ENCODE results near the gene CTAGE9. TPM values are rescaled to one million over a fixed set of nuclear protein-coding genes. Genes with fewer than 3 reads are reported as not detected.
"Not testable (repeated sequence)": the region's sequence is repeated elsewhere in the genome, so short reads cannot be mapped to it uniquely, and the experiment has no call there.

CTAGE9 gene
- total RNA-seq, 1 donor from 2014 or later, result not detected

GRCh38 chr6:131730264-131730663, 19.4 kb upstream of the CTAGE9 start:
- DNase-seq (ENCODE audit: low spot score in 2 of 2) (no peak), FAIRE-seq (no peak)

- no peak for DNase-seq (ENCODE audit: low spot score in 2 of 2)
Measured at GRCh38 chr6:131729550-131729949, 18.7 kb upstream of the CTAGE9 start.

GRCh38 chr6:131728296-131728939, 17.6 kb upstream of the CTAGE9 start:
- DNase-seq (ENCODE audit: low spot score in 2 of 2), result no peak
- FAIRE-seq, result no peak

More at GRCh38 chr6:131729550-131729949, 18.7 kb upstream of the CTAGE9 start:
- FAIRE-seq, result no peak

- no peak for FAIRE-seq
Measured at GRCh38 chr6:131727868-131728267, 17.1 kb upstream of the CTAGE9 start.

GRCh38 chr6:131727467-131727866, 16.6 kb upstream of the CTAGE9 start:
- DNase-seq (ENCODE audit: low spot score in 2 of 2), result no peak
- no peak for FAIRE-seq

More at GRCh38 chr6:131727868-131728267, 17.1 kb upstream of the CTAGE9 start:
- DNase-seq (ENCODE audit: low spot score in 2 of 2), result no peak

- FAIRE-seq, result no peak
- DNase-seq (ENCODE audit: low spot score in 2 of 2), result no peak
Measured at GRCh38 chr6:131724114-131724513, 13.3 kb upstream of the CTAGE9 start.

GRCh38 chr6:131721161-131721560, 10.3 kb upstream of the CTAGE9 start:
- DNase-seq (ENCODE audit: low spot score in 2 of 2) (no peak), FAIRE-seq (no peak)

- DNase-seq (ENCODE audit: low spot score in 2 of 2) (no peak), FAIRE-seq (no peak)
Measured at GRCh38 chr6:131717836-131718542, 7.2 kb upstream of the CTAGE9 start.

DNA sequence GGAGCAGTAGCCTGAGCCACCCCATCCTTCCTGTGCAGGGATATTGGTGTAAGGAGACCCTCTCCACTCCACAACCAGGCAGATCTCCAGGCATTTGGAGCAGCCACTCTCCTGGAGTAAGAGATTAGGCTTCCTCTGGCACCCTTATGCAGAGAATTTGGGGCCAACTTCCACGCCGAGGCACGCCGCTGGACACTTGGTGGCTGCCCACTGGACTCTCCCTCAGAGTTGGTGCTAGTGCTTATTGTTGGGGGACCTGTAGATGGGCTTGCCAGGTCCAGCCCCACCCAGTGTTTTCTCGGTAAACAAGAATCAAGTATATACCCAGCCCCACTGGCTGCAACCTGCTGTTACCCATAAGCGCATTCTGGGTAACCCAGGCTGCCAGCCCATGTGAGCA, 4.8 kb upstream of the CTAGE9 start:
- not testable (repeated sequence) for DNase-seq (ENCODE audit: low spot score in 2 of 2); FAIRE-seq

DNA sequence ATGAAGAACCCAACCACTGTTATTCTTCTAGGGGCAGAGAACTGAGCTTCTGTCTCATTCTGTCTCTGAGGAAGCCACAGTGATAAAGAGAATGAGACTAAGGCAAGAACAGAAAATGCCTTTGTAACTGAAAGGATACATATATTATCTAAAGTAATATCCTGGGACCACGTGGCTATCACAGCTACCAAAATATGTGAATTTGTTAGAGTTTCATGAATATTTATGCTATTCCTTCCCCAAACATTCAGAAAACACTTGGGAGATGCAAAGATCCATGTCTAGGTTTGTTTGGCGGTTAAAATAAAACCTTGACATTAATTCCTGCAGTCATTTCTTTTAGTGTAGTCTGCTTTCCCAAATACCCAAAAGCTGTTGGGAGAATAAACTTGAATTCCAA, 6.9 kb downstream of the CTAGE9 start:
- not testable (repeated sequence) for DNase-seq (ENCODE audit: low spot score in 2 of 2); FAIRE-seq

- DNase-seq (ENCODE audit: low spot score in 2 of 2); FAIRE-seq: not testable (repeated sequence)
Measured at GRCh38 chr6:131700851-131701250, 10.0 kb downstream of the CTAGE9 start.

DNA sequence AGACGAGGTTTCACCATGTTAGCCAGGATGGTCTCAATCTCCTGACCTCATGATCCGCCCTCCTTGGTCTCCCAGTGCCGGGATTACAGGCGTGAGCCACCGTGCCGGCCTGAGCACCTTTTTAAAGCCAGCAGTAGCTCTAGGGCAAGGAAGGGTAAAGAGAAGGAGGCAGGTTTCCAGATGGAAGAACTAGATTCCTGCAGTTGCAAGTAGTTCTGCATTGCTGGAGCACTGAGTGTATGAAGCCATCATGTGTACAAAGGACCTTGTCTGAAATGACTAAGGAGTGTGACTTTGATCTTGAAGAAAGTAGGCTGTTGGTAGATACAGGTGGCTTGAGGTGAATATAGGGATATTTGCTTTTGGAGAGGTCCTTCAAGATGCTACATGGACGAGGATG, 13.9 kb downstream of the CTAGE9 start:
- no peak for DNase-seq (ENCODE audit: low spot score in 2 of 2)
- FAIRE-seq, result no peak

GRCh38 chr6:131694832-131695426, 15.9 kb downstream of the CTAGE9 start:
- FAIRE-seq (no peak), DNase-seq (ENCODE audit: low spot score in 2 of 2) (peak; percentile 18 to 64)

GRCh38 chr6:131693384-131693783, 17.4 kb downstream of the CTAGE9 start:
- no peak for FAIRE-seq
- DNase-seq (ENCODE audit: low spot score in 2 of 2), result no peak

GRCh38 chr6:131692589-131692988, 18.2 kb downstream of the CTAGE9 start:
- FAIRE-seq (peak; percentile 100), DNase-seq (ENCODE audit: low spot score in 2 of 2) (no peak)

- FAIRE-seq (no peak), DNase-seq (ENCODE audit: low spot score in 2 of 2) (no peak)
Measured at GRCh38 chr6:131692031-131692430, 18.8 kb downstream of the CTAGE9 start.

- DNase-seq (ENCODE audit: low spot score in 2 of 2) (no peak), FAIRE-seq (no peak)
Measured at GRCh38 chr6:131688286-131688685, 22.5 kb downstream of the CTAGE9 start.

DNA sequence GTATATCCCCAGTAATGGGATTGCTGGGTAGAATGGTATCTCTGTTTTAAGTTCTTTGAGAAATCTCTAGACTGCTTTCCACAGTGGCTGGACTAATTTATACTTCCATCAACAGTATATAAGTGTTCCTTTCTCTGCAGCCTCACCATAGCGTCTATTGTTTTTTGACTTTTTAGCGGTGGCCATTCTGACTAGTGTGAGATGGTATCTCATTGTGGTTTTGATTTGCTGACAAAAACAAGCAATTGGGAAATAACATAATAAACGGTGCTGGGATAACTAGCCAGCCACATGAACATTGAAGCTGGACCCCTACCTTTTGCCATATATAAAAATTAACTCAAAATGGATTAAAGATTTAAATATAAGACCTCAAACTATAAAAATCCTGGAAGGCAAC, 23.8 kb downstream of the CTAGE9 start:
- DNase-seq (ENCODE audit: low spot score in 2 of 2), result no peak
- FAIRE-seq, result no peak

- FAIRE-seq, result no peak
- no peak for DNase-seq (ENCODE audit: low spot score in 2 of 2)
Measured at GRCh38 chr6:131685266-131685780, 25.5 kb downstream of the CTAGE9 start.

- FAIRE-seq (no peak), DNase-seq (ENCODE audit: low spot score in 2 of 2) (no peak)
Measured at GRCh38 chr6:131683479-131683878, 27.3 kb downstream of the CTAGE9 start.

GRCh38 chr6:131682442-131682841, 28.4 kb downstream of the CTAGE9 start:
- DNase-seq (ENCODE audit: low spot score in 2 of 2) (no peak), FAIRE-seq (no peak)
